ENCODE measurements around the gene COL4A6. TPM values are rescaled to one million over a fixed set of nuclear protein-coding genes. Genes with fewer than 3 reads are reported as not detected.

The COL4A6 gene
- total RNA-seq, 1 donor from 2014 or later: 40.5 TPM

DNA sequence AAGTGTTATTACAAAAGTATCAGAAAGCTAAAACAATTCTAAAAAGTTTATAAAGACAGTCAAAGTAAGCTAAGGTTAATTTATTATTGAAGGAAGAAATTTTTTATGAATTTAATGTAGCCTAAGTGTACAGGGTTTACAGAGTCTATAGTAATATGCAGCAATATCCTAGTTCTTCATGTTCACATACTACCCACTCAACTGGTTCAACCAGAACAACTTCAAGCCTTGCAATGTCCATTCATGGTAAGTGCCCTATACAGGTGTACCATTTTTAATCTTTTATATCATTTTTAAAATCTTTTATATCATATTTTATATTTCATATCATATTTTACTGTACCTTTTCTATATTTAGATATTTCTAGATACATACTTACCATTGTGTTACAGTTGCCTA is 35.8 kb upstream of the COL4A6 start:
- TF ChIP-seq EZH2phosphoT487 (IDR thresholded peaks at IDR 0.05): no peak
- TF ChIP-seq EZH2 (IDR thresholded peaks at IDR 0.05): no peak
- no peak for TF ChIP-seq CTCF (IDR thresholded peaks at IDR 0.05)
- H3F3A ChIP-seq (ENCODE audit: low read depth): no peaks in the 10 kb centered on the region
- no peaks in the 10 kb centered on the region for H3K27me3 ChIP-seq
- H3K4me3 ChIP-seq: no peak overlapping the region
- H3K9me3 ChIP-seq (ENCODE audit: low read depth): peaks cover 3% of the 10 kb centered on the region
- H3K79me2 ChIP-seq (ENCODE audit: low read depth): peaks cover 51% of the 10 kb centered on the region
- no peak overlapping the region for H2AFZ ChIP-seq (replicated peaks)
- H3K27ac Mint-ChIP-seq: no peak overlapping the region
- no peaks in the 10 kb centered on the region for H3K36me3 ChIP-seq
- no peak overlapping the region for H3K4me2 ChIP-seq
- H3K27me3 Mint-ChIP-seq (ENCODE audit: insufficient read depth, low read depth): peaks cover 2% of the 10 kb centered on the region
- H3K27ac ChIP-seq: no peak overlapping the region
- H3K4me1 Mint-ChIP-seq: no peaks in the 10 kb centered on the region
- H4K20me1 ChIP-seq (ENCODE audit: low read depth): no peaks in the 10 kb centered on the region
- peaks cover 83% of the 10 kb centered on the region for H3K9me3 Mint-ChIP-seq
- no peak for DNase-seq (ENCODE audit: low spot score)
- peaks cover 73% of the 10 kb centered on the region for H3K36me3 Mint-ChIP-seq
- H3K4me3 Mint-ChIP-seq: no peak overlapping the region
- no peaks in the 10 kb centered on the region for H3K4me1 ChIP-seq
- no peak overlapping the region for H3K9ac ChIP-seq

- peaks cover 69% of the 10 kb centered on the region for H3K36me3 Mint-ChIP-seq
- Histone ChIP-seq H2AFZ (replicated peaks) (no peak overlapping the region), H3K27me3 (no peaks in the 10 kb centered on the region), H3K79me2 (ENCODE audit: low read depth) (peaks cover 81% of the 10 kb centered on the region), H3K4me3 (no peak overlapping the region), H3K9ac (no peak overlapping the region), H3K9me3 (ENCODE audit: low read depth) (no peaks in the 10 kb centered on the region), H3K27ac (no peak overlapping the region), H3K4me2 (no peak overlapping the region), H3K4me1 (no peaks in the 10 kb centered on the region), H4K20me1 (ENCODE audit: low read depth) (no peaks in the 10 kb centered on the region), H3K36me3 (no peaks in the 10 kb centered on the region), H3F3A (ENCODE audit: low read depth) (no peaks in the 10 kb centered on the region)
- H3K27ac Mint-ChIP-seq: no peak overlapping the region
- H3K4me1 Mint-ChIP-seq: no peaks in the 10 kb centered on the region
- no peak for DNase-seq (ENCODE audit: low spot score)
- no peak overlapping the region for H3K4me3 Mint-ChIP-seq
- peaks cover 74% of the 10 kb centered on the region for H3K9me3 Mint-ChIP-seq
- no peaks in the 10 kb centered on the region for H3K27me3 Mint-ChIP-seq (ENCODE audit: insufficient read depth, low read depth)
- TF ChIP-seq CTCF (IDR thresholded peaks at IDR 0.05) (no peak), EZH2 (IDR thresholded peaks at IDR 0.05) (no peak), EZH2phosphoT487 (IDR thresholded peaks at IDR 0.05) (no peak)
Observed at GRCh38 chrX:108468486-108468885, 30.3 kb upstream of the COL4A6 start.

- H3F3A ChIP-seq (ENCODE audit: low read depth): no peaks in the 10 kb centered on the region
- H3K4me1 ChIP-seq: no peaks in the 10 kb centered on the region
- DNase-seq (ENCODE audit: low spot score): no peak
- no peak overlapping the region for H3K27ac ChIP-seq
- H3K4me1 Mint-ChIP-seq: no peaks in the 10 kb centered on the region
- H3K36me3 Mint-ChIP-seq: peaks cover 44% of the 10 kb centered on the region
- H3K4me2 ChIP-seq: no peak overlapping the region
- no peak overlapping the region for H3K9ac ChIP-seq
- TF ChIP-seq EZH2 (IDR thresholded peaks at IDR 0.05): no peak
- no peak for TF ChIP-seq EZH2phosphoT487 (IDR thresholded peaks at IDR 0.05)
- TF ChIP-seq CTCF (IDR thresholded peaks at IDR 0.05): no peak
- no peaks in the 10 kb centered on the region for H3K27me3 Mint-ChIP-seq (ENCODE audit: insufficient read depth, low read depth)
- no peaks in the 10 kb centered on the region for H3K9me3 ChIP-seq (ENCODE audit: low read depth)
- H4K20me1 ChIP-seq (ENCODE audit: low read depth): no peaks in the 10 kb centered on the region
- no peak overlapping the region for H3K4me3 Mint-ChIP-seq
- H3K4me3 ChIP-seq: no peak overlapping the region
- no peak overlapping the region for H3K27ac Mint-ChIP-seq
- peaks cover 39% of the 10 kb centered on the region for H3K9me3 Mint-ChIP-seq
- H3K79me2 ChIP-seq (ENCODE audit: low read depth): peaks cover 44% of the 10 kb centered on the region
- no peak overlapping the region for H2AFZ ChIP-seq (replicated peaks)
- H3K27me3 ChIP-seq: no peaks in the 10 kb centered on the region
- no peaks in the 10 kb centered on the region for H3K36me3 ChIP-seq
Observed at GRCh38 chrX:108464604-108465003, 26.4 kb upstream of the COL4A6 start.

Data from neural progenitor cell (in vitro differentiated cells).